Liver (tissue), 3 donors: ENCODE measurements around the gene MSI2.

Experiments
- CTCF ChIP-seq: fragments of 150-350 bp; IDR thresholded peaks from 2 replicates; pipeline ENCODE4 v1.5.1; 2017; ENCODE audit warnings: improper control_type of control experiment, low read depth, low read length; ENCODE audit not compliant: missing input control
- FOXA1 ChIP-seq: IDR thresholded peaks from 2 replicates; pipeline ENCODE4 v1.6.1; 2016; ENCODE audit warnings: antibody characterized with exemption
- GABPA ChIP-seq, 2 donors: IDR thresholded peaks in 1 of 2; conservative IDR thresholded peaks in 1 of 2; 2 replicates each; pipeline ENCODE4 v1.6.1; 2016; ENCODE audit warnings: antibody characterized with exemption in 2 of 2, mild to moderate bottlenecking in 1 of 2, moderate library complexity in 1 of 2
- HNF4A ChIP-seq, 2 donors: conservative IDR thresholded peaks; 2 replicates each; pipeline ENCODE4 v1.6.1; 2016; ENCODE audit warnings: antibody characterized with exemption in 2 of 2, mild to moderate bottlenecking in 2 of 2
- MAX ChIP-seq: IDR thresholded peaks from 2 replicates; pipeline ENCODE4 v1.6.1; 2016; ENCODE audit warnings: antibody characterized with exemption
- RAD21 ChIP-seq, 2 donors: IDR thresholded peaks; 2 replicates each; pipeline ENCODE4 v1.6.1; 2016; ENCODE audit warnings: antibody characterized with exemption in 2 of 2, mild to moderate bottlenecking in 2 of 2
- REST ChIP-seq: IDR thresholded peaks from 2 replicates; pipeline ENCODE4 v1.6.1; 2016; ENCODE audit warnings: antibody characterized with exemption, mild to moderate bottlenecking
- YY1 ChIP-seq: IDR thresholded peaks from 2 replicates; pipeline ENCODE4 v1.6.1; 2016; ENCODE audit warnings: antibody characterized with exemption, mild to moderate bottlenecking
- ZBTB33 ChIP-seq: IDR thresholded peaks from 2 replicates; pipeline ENCODE4 v1.6.1; 2016; ENCODE audit warnings: antibody characterized with exemption
- donor health status: healthy.
- donor health status: healthy.

GRCh38 chr17:57384219-57384618, 127.9 kb downstream of the MSI2 start:
- TF ChIP-seq CTCF (no peak), MAX (no peak), RAD21 (IDR thresholded peaks at IDR 0.05) (no peak), REST (no peak), FOXA1 (no peak), ZBTB33 (no peak), HNF4A (conservative IDR thresholded peaks at IDR 0.05) (no peak), GABPA (IDR thresholded peaks at IDR 0.05 in 1 of 2, conservative IDR thresholded peaks at IDR 0.05 in 1 of 2) (no peak), YY1 (no peak)
